ENCODE data around the gene BOK. TPM values are rescaled to one million over a fixed set of nuclear protein-coding genes. Genes with fewer than 3 reads are reported as not detected.
"Not testable (repeated sequence)": the region's sequence is repeated elsewhere in the genome, so short reads cannot be mapped to it uniquely, and the experiment has no call there.

Gene BOK
- total and polyA plus RNA-seq, 2 experiments from 2014 or later, result 28.0 to 46.6 TPM

GRCh38 chr2:241522477-241522876, 36.1 kb upstream of the BOK start:
- H3F3A ChIP-seq (ENCODE audit: insufficient read depth), result no peaks in the 10 kb centered on the region
- no peaks in the 10 kb centered on the region for H3K27me3 ChIP-seq (replicated peaks; ENCODE audit: insufficient read depth)
- no peaks in the 10 kb centered on the region for H3K9me3 ChIP-seq (ENCODE audit: low read depth)
- no peak overlapping the region for H3K9ac ChIP-seq
- no peak for DNase-seq
- no peaks in the 10 kb centered on the region for H3K4me1 ChIP-seq (ENCODE audit: insufficient read depth)
- H2AFZ ChIP-seq, result no peak overlapping the region
- TF ChIP-seq EZH2 (IDR thresholded peaks at IDR 0.05; ENCODE audit: insufficient read depth, poor library complexity, severe bottlenecking) (no peak), EZH2phosphoT487 (IDR thresholded peaks at IDR 0.05; ENCODE audit: insufficient read depth, low read depth) (no peak)
- H3K79me2 ChIP-seq (ENCODE audit: insufficient read depth), result no peaks in the 10 kb centered on the region
- H3K36me3 ChIP-seq (ENCODE audit: low read depth), result no peaks in the 10 kb centered on the region
- no peaks in the 10 kb centered on the region for H4K20me1 ChIP-seq (ENCODE audit: insufficient read depth)
- 73 to 77% methylated on average over 5 of the region's 5 CpGs for WGBS, 2 experiments (ENCODE audit: low coverage in 1 of 2, low lambda C conversion rate in 2 of 2, missing lambda C conversion rate in 2 of 2)
- H3K4me3 ChIP-seq, result no peak overlapping the region
- H3K27ac ChIP-seq, result no peak overlapping the region
- no peak overlapping the region for H3K4me2 ChIP-seq (ENCODE audit: unreplicated experiment)
- H3K9me2 ChIP-seq (ENCODE audit: insufficient read depth), result no peaks in the 10 kb centered on the region
- in situ Hi-C loops (cut with MboI), result no loop called here

GRCh38 chr2:241525818-241526780, 32.4 kb upstream of the BOK start:
- H3K9me2 ChIP-seq (ENCODE audit: insufficient read depth); H3K4me3 ChIP-seq; H3K4me1 ChIP-seq (ENCODE audit: insufficient read depth); H3K27me3 ChIP-seq (replicated peaks; ENCODE audit: insufficient read depth); in situ Hi-C loops (cut with MboI); H3K9me3 ChIP-seq (ENCODE audit: low read depth); H3K36me3 ChIP-seq (ENCODE audit: low read depth); DNase-seq; H3F3A ChIP-seq (ENCODE audit: insufficient read depth); H4K20me1 ChIP-seq (ENCODE audit: insufficient read depth); H2AFZ ChIP-seq; H3K27ac ChIP-seq; H3K9ac ChIP-seq; H3K79me2 ChIP-seq (ENCODE audit: insufficient read depth); H3K4me2 ChIP-seq (ENCODE audit: unreplicated experiment): not testable (repeated sequence)
- 79 to 80% methylated on average over 30 to 31 of the region's 31 CpGs for WGBS, 2 experiments (ENCODE audit: low coverage in 1 of 2, low lambda C conversion rate in 2 of 2, missing lambda C conversion rate in 2 of 2)

GRCh38 chr2:241530571-241530970, 28.0 kb upstream of the BOK start:
- Histone ChIP-seq H4K20me1 (ENCODE audit: insufficient read depth) (no peaks in the 10 kb centered on the region), H3K9me2 (ENCODE audit: insufficient read depth) (no peaks in the 10 kb centered on the region), H3K27me3 (replicated peaks; ENCODE audit: insufficient read depth) (peaks cover 4% of the 10 kb centered on the region; the same call in 1 of the 2 replicates), H3F3A (ENCODE audit: insufficient read depth) (no peaks in the 10 kb centered on the region), H3K36me3 (ENCODE audit: low read depth) (no peaks in the 10 kb centered on the region), H3K79me2 (ENCODE audit: insufficient read depth) (no peaks in the 10 kb centered on the region), H3K4me1 (ENCODE audit: insufficient read depth) (no peaks in the 10 kb centered on the region), H3K4me2 (ENCODE audit: unreplicated experiment) (no peak overlapping the region), H3K27ac (no peak overlapping the region), H2AFZ (no peak overlapping the region), H3K9me3 (ENCODE audit: low read depth) (no peaks in the 10 kb centered on the region), H3K4me3 (no peak overlapping the region), H3K9ac (no peak overlapping the region)
- no peak for DNase-seq
- 23 to 35% methylated on average over 8 of the region's 8 CpGs for WGBS, 2 experiments (ENCODE audit: low coverage in 1 of 2, low lambda C conversion rate in 2 of 2, missing lambda C conversion rate in 2 of 2)
- in situ Hi-C loops (cut with MboI), result no loop called here
- no peak for TF ChIP-seq EZH2 (IDR thresholded peaks at IDR 0.05; ENCODE audit: insufficient read depth, poor library complexity, severe bottlenecking)
- no peak for TF ChIP-seq EZH2phosphoT487 (IDR thresholded peaks at IDR 0.05; ENCODE audit: insufficient read depth, low read depth)

- peaks cover 4% of the 10 kb centered on the region; the same call in 1 of the 2 replicates for H3K27me3 ChIP-seq (replicated peaks; ENCODE audit: insufficient read depth)
- no peak overlapping the region for H3K27ac ChIP-seq
- H3K9me2 ChIP-seq (ENCODE audit: insufficient read depth), result no peaks in the 10 kb centered on the region
- H3K9me3 ChIP-seq (ENCODE audit: low read depth), result no peaks in the 10 kb centered on the region
- H4K20me1 ChIP-seq (ENCODE audit: insufficient read depth), result no peaks in the 10 kb centered on the region
- H3K79me2 ChIP-seq (ENCODE audit: insufficient read depth), result no peaks in the 10 kb centered on the region
- H3K4me3 ChIP-seq, result no peak overlapping the region
- WGBS, 2 experiments (ENCODE audit: low coverage in 1 of 2, low lambda C conversion rate in 2 of 2, missing lambda C conversion rate in 2 of 2), result 67 to 69% methylated on average over 13 of the region's 13 CpGs
- in situ Hi-C loops (cut with MboI), result no loop called here
- H3K9ac ChIP-seq, result no peak overlapping the region
- H3K4me2 ChIP-seq (ENCODE audit: unreplicated experiment), result no peak overlapping the region
- H2AFZ ChIP-seq, result no peak overlapping the region
- TF ChIP-seq EZH2 (IDR thresholded peaks at IDR 0.05; ENCODE audit: insufficient read depth, poor library complexity, severe bottlenecking), result no peak
- TF ChIP-seq EZH2phosphoT487 (IDR thresholded peaks at IDR 0.05; ENCODE audit: insufficient read depth, low read depth), result no peak
- H3K36me3 ChIP-seq (ENCODE audit: low read depth), result no peaks in the 10 kb centered on the region
- H3F3A ChIP-seq (ENCODE audit: insufficient read depth), result no peaks in the 10 kb centered on the region
- DNase-seq, result no peak
- no peaks in the 10 kb centered on the region for H3K4me1 ChIP-seq (ENCODE audit: insufficient read depth)
Observed at GRCh38 chr2:241531161-241531722, 27.3 kb upstream of the BOK start.
